B cell (primary cell): ENCODE results near the gene COL16A1. TPM values are rescaled to one million over a fixed set of nuclear protein-coding genes. Genes with fewer than 3 reads are reported as not detected.

Experiments
- ATAC-seq: fragments of 200-7000 bp; cut with Tn5 transposase; one replicate; pipeline ENCODE4 v1.10.0; 2021; ENCODE audit warnings: low read depth, mild to moderate bottlenecking, moderate number of reproducible peaks, moderate library complexity
- CTCF ChIA-PET: fragments of 350-600 bp; sonication (Branson Sonifier 250); formaldehyde crosslinking; loops from one replicate; lab custom pipeline; 2021; ENCODE audit warnings: antibody characterized with exemption, inconsistent platforms; lab: Charles Lee
- POLR2A ChIA-PET: fragments of 350-600 bp; sonication (Branson Sonifier 250); formaldehyde crosslinking; loops from one replicate; lab custom pipeline; 2021; ENCODE audit warnings: antibody characterized with exemption; lab: Charles Lee
- DNase-seq: peaks from one replicate; pipeline ENCODE4 v3.0.0; 2013
- H2AFZ ChIP-seq: 2 replicates; pipeline ENCODE4 v1.6.1; 2012; ENCODE audit warnings: mild to moderate bottlenecking, low read depth, low read length; ENCODE audit not compliant: insufficient read depth, poor library complexity, severe bottlenecking
- H3K27ac ChIP-seq, 2 donors: 1 replicate in 1 of 2; 2 replicates in 1 of 2; pipeline ENCODE4 v1.5.1; 2012 to 2013; ENCODE audit warnings: low read length in 2 of 2, mild to moderate bottlenecking in 2 of 2, moderate library complexity in 1 of 2
- H3K27me3 ChIP-seq, 4 experiments: fragments of 200-600 bp in 1 of 4; sonication (generic) in 1 of 4; replicated peaks in 1 of 4; 1 replicate in 2 of 4; 2 replicates in 2 of 4; pipeline versions ENCODE4 v1.6.1 to v1.7.0; 2013 to 2016; ENCODE audit warnings: low read length in 3 of 4, mild to moderate bottlenecking in 2 of 4, mixed read lengths in 1 of 4, moderate library complexity in 1 of 4; ENCODE audit not compliant: insufficient read depth in 4 of 4, control insufficient read depth in 3 of 4; ENCODE audit errors: control extremely low read depth in 1 of 4
- H3K36me3 ChIP-seq, 2 experiments: replicated peaks in 1 of 2; 1 replicate in 1 of 2; 2 replicates in 1 of 2; pipeline versions ENCODE4 v1.6.1 to v1.7.1; 2013; ENCODE audit warnings: low read length in 1 of 2; ENCODE audit not compliant: insufficient read depth in 2 of 2, control insufficient read depth in 1 of 2; ENCODE audit errors: control extremely low read depth in 1 of 2, extremely low read depth in 1 of 2
- H3K4me1 ChIP-seq, 2 donors: fragments of 200-600 bp in 1 of 2; sonication (generic) in 1 of 2; 1 replicate in 1 of 2; 2 replicates in 1 of 2; pipeline versions ENCODE4 v1.5.1 to v1.6.1; 2013 to 2017; ENCODE audit warnings: low read length in 2 of 2; ENCODE audit not compliant: control insufficient read depth in 2 of 2, insufficient read depth in 2 of 2
- H3K4me2 ChIP-seq: replicated peaks from 2 replicates; pipeline ENCODE3; 2012; ENCODE audit warnings: mild to moderate bottlenecking, low read depth, low read length; ENCODE audit not compliant: poor library complexity, severe bottlenecking
- H3K4me3 ChIP-seq, 5 experiments: fragments of 200-600 bp in 1 of 5; sonication (generic) in 1 of 5; 1 replicate in 3 of 5; 2 replicates in 2 of 5; pipeline versions ENCODE4 v1.5.1 to v1.7.0; 2011 to 2016; ENCODE audit warnings: low read length in 4 of 5, mild to moderate bottlenecking in 4 of 5, low read depth in 2 of 5, control low read depth in 1 of 5, moderate library complexity in 1 of 5; ENCODE audit not compliant: insufficient read depth in 1 of 5; ENCODE audit errors: control extremely low read depth in 1 of 5, extremely low read depth in 1 of 5
- H3K79me2 ChIP-seq: fragments of 200-600 bp; sonication (generic); one replicate; pipeline ENCODE4 v1.6.0; 2016; ENCODE audit warnings: low read length; ENCODE audit not compliant: control insufficient read depth, insufficient read depth
- H3K9ac ChIP-seq: fragments of 200-600 bp; sonication (generic); 2 replicates; pipeline ENCODE4 v1.6.1; 2017; ENCODE audit warnings: mild to moderate bottlenecking, low read length, moderate library complexity
- H3K9me3 ChIP-seq, 3 donors: one replicate each; pipeline versions ENCODE4 v1.6.1 to v1.7.1; 2013; ENCODE audit warnings: low read length in 2 of 3; ENCODE audit not compliant: control insufficient read depth in 2 of 3, insufficient read depth in 1 of 3; ENCODE audit errors: control extremely low read depth in 1 of 3
- H4K20me1 ChIP-seq: 2 replicates; pipeline ENCODE4 v1.6.0; 2012; ENCODE audit warnings: mild to moderate bottlenecking, low read length; ENCODE audit not compliant: insufficient read depth, control insufficient read depth, poor library complexity, severe bottlenecking
- H3K27ac Mint-ChIP-seq: one replicate; pipeline ENCODE4 v1.8.0; 2021; ENCODE audit warnings: mixed read lengths
- H3K27me3 Mint-ChIP-seq: one replicate; pipeline ENCODE4 v1.8.0; 2021; ENCODE audit warnings: mixed read lengths
- H3K4me1 Mint-ChIP-seq: one replicate; pipeline ENCODE4 v1.8.0; 2021; ENCODE audit warnings: mixed read lengths
- H3K4me3 Mint-ChIP-seq: one replicate; pipeline ENCODE4 v1.8.0; 2021; ENCODE audit warnings: mixed read lengths
- H3K9me3 Mint-ChIP-seq: one replicate; pipeline ENCODE4 v1.8.0; 2022; ENCODE audit warnings: mixed read lengths; ENCODE audit not compliant: insufficient read depth
- EZH2 ChIP-seq: IDR thresholded peaks from 2 replicates; pipeline ENCODE4 v1.6.1; 2012; ENCODE audit warnings: borderline replicate concordance, low read depth, mild to moderate bottlenecking, moderate library complexity, low read length; ENCODE audit not compliant: insufficient read depth, poor library complexity, severe bottlenecking
- WGBS: methylation state at CpG from one replicate; pipeline ENCODE4 v1.1.5; 2013; ENCODE audit warnings: missing lambda C conversion rate; ENCODE audit not compliant: insufficient coverage; 5-methylcytosine and 5-hydroxymethylcytosine counted together
- intact Hi-C: fragments of 100-400 bp; cut with micrococcal nuclease; formaldehyde crosslinking; loops from one replicate; pipeline ENCODE4 v1.10.0; 2022
- polyA plus RNA-seq: library from polyadenylated mRNA; depleted of rRNA; stranded (reverse); fragments of >200 nt; gene quantifications from 2 replicates; pipeline ENCODE4 v1.2.3, GENCODE V29; 2012
- total RNA-seq, 2 donors: library from RNA; stranded (reverse); fragments of 120-200 nt in 1 of 2; gene quantifications; 1 replicate in 1 of 2; 2 replicates in 1 of 2; pipeline versions ENCODE4 v1.2.3 to v1.2.4, GENCODE V29; 2013 to 2022
- TF ChIP-seq, protein P1 (sequence below): fragments of 200-600 bp; IDR thresholded peaks from one replicate; pipeline ENCODE4 v1.8.0; 2022; ENCODE audit warnings: antibody characterized with exemption, mild to moderate bottlenecking

The COL16A1 gene
- total and polyA plus RNA-seq, 2 donors (not counting 1 experiment from before 2014, with no cell fraction given): 0.07 TPM; not detected in 1

DNA sequence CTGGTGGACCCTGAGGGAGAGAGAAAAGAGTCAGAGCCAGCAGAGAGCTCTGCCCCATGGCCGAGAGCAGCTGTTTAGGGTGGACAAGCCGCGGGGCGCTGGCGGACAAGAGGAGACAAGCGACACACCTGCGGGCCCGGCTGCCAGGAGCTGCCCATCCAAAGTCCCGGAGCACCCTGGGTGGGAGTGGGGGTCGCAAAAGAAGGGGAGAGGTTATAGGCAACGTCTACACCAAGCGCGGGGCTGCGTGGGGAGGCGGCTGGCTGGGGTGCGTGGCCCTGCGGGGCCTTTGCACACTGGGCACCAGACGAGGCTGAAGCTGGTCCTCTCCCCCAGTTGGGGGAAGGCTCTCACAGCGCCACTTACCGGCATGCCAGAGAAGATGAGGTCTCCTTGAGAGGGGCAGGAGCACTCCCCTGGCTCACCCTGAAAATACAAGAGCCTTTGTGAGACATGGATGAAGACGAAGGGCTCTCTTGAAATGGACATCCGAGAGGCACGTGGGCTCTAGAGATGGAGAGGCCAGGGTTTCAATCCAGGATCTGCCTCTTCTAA, 24.1 kb downstream of the COL16A1 start:
- Histone ChIP-seq H3K27ac (no peak overlapping the region), H3K9ac (no peak overlapping the region), H3K27me3 (peaks cover 0 to 14% (median 0%) of the 10 kb centered on the region in 4 experiments), H3K4me1 (no peaks in the 10 kb centered on the region), H3K36me3 (no peaks in the 10 kb centered on the region), H3K9me3 (no peaks in the 10 kb centered on the region), H4K20me1 (no peaks in the 10 kb centered on the region), H3K79me2 (no peaks in the 10 kb centered on the region), H3K4me3 (no peak overlapping the region), H3K4me2 (no peak overlapping the region), H2AFZ (no peak overlapping the region)
- ATAC-seq (no peak), DNase-seq (no peak)
- peaks cover 25% of the 10 kb centered on the region for H3K27me3 Mint-ChIP-seq
- no peak overlapping the region for H3K4me3 Mint-ChIP-seq
- 88% methylated on average over 21 of the region's 23 CpGs for WGBS
- H3K9me3 Mint-ChIP-seq: no peaks in the 10 kb centered on the region
- intact Hi-C loops: no loop called here
- CTCF ChIA-PET: interaction anchor here (1.5 to 1.8 kb wide), 2 partner anchors 15 to 17 kb away, joined by 3 to 5 read pairs; no protein-coding TSS in a partner anchor
- TF ChIP-seq EZH2: no peak
- TF ChIP-seq, protein P1, sequence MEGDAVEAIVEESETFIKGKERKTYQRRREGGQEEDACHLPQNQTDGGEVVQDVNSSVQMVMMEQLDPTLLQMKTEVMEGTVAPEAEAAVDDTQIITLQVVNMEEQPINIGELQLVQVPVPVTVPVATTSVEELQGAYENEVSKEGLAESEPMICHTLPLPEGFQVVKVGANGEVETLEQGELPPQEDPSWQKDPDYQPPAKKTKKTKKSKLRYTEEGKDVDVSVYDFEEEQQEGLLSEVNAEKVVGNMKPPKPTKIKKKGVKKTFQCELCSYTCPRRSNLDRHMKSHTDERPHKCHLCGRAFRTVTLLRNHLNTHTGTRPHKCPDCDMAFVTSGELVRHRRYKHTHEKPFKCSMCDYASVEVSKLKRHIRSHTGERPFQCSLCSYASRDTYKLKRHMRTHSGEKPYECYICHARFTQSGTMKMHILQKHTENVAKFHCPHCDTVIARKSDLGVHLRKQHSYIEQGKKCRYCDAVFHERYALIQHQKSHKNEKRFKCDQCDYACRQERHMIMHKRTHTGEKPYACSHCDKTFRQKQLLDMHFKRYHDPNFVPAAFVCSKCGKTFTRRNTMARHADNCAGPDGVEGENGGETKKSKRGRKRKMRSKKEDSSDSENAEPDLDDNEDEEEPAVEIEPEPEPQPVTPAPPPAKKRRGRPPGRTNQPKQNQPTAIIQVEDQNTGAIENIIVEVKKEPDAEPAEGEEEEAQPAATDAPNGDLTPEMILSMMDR: no peak
- POLR2A ChIA-PET: no interaction called here
- H3K4me1 Mint-ChIP-seq: no peaks in the 10 kb centered on the region
- H3K27ac Mint-ChIP-seq: no peak overlapping the region

DNA sequence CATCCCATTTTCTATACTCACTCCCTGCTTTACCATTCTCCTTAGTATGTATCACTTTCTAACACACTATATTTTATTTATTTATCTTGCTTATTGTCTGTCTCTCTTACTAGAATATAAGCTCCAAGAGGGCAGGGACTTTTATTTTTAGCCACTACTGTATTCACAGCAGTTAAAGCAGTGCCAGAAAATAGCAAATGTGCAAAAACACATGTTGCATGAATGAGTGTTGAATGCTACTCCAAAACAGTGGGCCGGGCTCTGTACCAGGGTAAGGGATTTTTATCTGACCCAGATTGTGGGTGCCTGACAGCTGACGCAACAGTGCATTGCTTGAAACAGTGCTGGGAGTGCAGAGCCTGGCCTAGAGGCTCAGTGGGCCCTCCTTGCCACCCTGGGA, 24.7 kb downstream of the COL16A1 start:
- WGBS: 50% methylated on average over 2 of the region's 2 CpGs
- H3K9me3 Mint-ChIP-seq: no peaks in the 10 kb centered on the region
- Histone ChIP-seq H3K9ac (no peak overlapping the region), H3K36me3 (no peaks in the 10 kb centered on the region), H4K20me1 (no peaks in the 10 kb centered on the region), H2AFZ (no peak overlapping the region), H3K27me3 (peaks cover 0 to 13% (median 0%) of the 10 kb centered on the region in 4 experiments), H3K79me2 (no peaks in the 10 kb centered on the region), H3K4me3 (no peak overlapping the region), H3K4me1 (no peaks in the 10 kb centered on the region), H3K27ac (no peak overlapping the region), H3K4me2 (no peak overlapping the region), H3K9me3 (no peaks in the 10 kb centered on the region)
- TF ChIP-seq, protein P1: no peak
- no peak for TF ChIP-seq EZH2
- H3K27me3 Mint-ChIP-seq: peaks cover 24% of the 10 kb centered on the region
- DNase-seq: no peak
- ChIA-PET POLR2A (no interaction called here), CTCF (interaction anchor here (0.8 to 1.8 kb wide), 3 partner anchors 14 to 110 kb away, joined by 3 to 5 read pairs (median 3); no protein-coding TSS in a partner anchor)
- no peak overlapping the region for H3K27ac Mint-ChIP-seq
- no peak overlapping the region for H3K4me3 Mint-ChIP-seq
- no peaks in the 10 kb centered on the region for H3K4me1 Mint-ChIP-seq
- intact Hi-C loops: no loop called here
- ATAC-seq: no peak
